SIG-M5 treated with dmso at 0.1 percent for 504 hours (cell line): ENCODE measurements around the gene ELMOD2.
A peak's percentile ranks its signal among the peaks of the same experiment; 100 is the strongest.

Experiments
- DNase-seq: peaks from one replicate; lab custom pipeline; 2025; ENCODE audit not compliant: unreplicated experiment; lab: John Stamatoyannopoulos, UW

ELMOD2 gene

DNA sequence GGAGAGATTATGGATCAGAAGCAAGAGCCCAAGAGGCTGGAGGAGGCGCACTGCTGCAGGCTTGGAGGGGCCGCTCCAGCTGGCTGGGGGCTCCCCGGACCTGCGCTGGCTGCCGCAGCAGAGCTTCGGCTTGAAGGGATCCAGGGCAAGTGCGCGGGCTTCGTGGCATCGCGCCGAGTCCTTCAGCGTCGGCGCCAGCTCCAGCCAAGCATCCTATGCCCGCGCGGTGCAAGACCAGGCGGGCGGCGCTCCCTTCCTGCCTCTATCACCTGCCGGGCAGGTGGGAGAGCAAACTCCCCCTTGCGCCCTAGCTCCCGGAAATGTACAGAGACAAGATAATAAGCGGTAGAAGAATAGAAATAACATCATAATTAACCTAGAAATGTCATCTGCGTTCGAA is 55.3 kb downstream of the ELMOD2 start:
- no peak for DNase-seq

DNA sequence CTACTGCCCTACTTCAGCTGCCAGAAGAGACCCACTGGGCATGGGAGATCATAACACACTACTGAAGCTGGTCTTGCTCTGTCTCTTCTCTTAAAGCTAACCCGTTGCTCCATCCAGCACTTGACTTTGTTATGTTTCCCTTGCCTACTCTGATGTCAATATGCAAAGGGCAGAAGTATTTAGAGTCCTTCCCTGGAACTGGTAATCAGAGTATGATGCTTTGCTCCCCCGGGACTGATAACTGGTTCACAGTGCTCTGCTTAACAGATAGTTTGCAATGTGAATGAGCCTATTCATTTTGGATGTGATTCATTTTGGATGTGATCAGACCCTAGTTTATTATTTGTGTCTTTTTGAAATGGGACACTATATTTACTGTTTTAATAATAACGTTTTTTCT is 57.1 kb downstream of the ELMOD2 start:
- DNase-seq: no peak

DNA sequence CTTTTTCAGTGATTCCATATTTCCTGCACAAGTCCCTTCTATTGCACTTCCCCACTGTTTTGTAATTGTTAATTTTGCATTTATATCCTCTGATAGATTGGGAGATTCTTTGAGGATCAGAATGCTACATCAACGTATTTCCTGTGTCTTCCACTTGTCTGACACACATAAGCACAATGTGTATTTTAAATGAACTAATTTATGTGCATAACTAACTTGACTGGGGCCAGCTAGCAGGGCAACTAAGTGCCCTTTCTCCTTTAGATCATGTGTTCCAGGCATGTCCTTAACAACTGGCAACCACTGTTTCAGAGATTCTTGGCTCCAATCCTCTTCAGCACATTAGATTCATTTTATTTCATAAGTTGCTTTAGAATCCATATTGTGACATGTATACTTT is 60.5 kb downstream of the ELMOD2 start:
- DNase-seq: no peak

DNA sequence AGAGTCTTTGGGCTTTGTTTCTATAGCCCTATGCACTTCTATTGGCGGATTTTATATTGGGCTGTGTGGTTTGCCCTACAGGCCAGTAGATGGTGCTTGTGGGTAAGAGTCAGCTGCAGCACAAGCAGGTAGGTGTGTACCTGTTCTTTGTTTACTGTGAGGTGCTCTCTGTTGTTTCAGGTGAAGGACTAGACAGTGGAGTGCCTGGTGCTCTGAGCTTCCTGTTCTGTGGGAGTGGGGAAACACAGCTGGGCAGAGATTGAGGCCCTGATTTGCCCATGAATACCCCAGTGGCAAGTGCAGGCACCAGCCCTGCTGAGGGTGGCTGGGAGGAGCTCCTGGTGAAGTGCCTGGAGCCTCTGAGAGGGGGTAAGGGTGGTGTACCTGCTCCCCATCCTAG is 71.1 kb downstream of the ELMOD2 start:
- peak; percentile 29 for DNase-seq

DNA sequence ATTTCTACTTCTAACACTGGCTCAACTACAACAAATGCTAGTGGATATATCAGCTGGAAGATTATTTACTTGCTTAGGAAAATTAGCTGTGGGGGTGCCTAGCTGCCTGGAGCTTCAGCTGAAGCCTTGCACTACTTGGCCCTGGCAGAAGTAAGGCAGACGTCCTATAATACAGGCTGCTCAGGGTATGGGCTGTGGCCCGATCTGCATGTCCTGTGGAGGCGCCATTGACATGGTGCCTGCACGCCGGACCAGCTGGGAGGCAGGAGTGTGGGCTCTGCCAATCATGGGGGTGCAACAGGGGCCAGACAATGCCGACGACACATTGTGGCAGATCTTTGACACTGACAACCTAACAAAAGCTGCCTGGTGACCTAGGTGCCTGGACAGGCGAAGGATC is 76.4 kb downstream of the ELMOD2 start:
- DNase-seq: no peak

DNA sequence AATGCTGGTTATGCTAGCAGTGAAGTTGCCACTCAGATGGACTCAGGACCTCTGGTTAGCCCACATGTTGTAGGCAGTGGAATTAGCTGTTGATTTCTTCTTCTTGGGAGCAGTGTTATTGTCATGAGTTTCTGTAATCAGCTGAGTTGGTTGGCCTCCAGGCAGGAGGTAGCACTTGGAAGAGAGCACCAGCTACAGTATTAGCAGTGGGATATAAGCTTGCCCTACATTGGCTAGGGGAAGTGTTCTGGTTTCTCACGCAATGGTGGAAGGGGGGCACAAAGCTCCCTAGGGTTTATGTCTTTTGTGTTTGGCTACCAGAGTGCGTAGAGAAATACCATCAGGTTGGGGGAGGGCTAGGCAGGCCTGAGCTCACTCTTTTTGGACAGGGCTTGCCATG is 78.7 kb downstream of the ELMOD2 start:
- no peak for DNase-seq

DNA sequence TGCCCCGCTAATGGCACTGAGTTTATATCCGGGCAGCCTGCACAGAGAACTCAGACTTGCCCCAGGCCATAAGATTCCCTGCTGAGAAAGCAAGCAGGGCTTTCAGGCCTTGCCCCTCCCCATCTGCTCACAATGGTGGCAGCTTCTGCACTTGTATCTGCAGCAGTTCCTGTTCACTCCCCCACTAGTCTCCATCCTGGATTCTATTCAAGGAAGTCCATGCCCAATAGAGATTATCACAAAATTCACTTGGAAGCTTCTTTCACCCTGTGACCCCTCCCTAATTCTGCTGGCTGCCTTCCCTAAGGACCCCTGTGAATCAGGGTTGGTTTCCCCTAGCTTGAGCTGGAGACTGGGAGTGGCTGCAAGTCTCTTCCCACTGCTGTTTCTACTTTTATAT is 79.3 kb downstream of the ELMOD2 start:
- DNase-seq: no peak
